ENCODE results near the gene OR5AU1. TPM values are rescaled to one million over a fixed set of nuclear protein-coding genes. Genes with fewer than 3 reads are reported as not detected.
A peak's percentile ranks its signal among the peaks of the same experiment; 100 is the strongest.

The OR5AU1 gene
- total and polyA plus RNA-seq, 12 donors, result not detected

DNA sequence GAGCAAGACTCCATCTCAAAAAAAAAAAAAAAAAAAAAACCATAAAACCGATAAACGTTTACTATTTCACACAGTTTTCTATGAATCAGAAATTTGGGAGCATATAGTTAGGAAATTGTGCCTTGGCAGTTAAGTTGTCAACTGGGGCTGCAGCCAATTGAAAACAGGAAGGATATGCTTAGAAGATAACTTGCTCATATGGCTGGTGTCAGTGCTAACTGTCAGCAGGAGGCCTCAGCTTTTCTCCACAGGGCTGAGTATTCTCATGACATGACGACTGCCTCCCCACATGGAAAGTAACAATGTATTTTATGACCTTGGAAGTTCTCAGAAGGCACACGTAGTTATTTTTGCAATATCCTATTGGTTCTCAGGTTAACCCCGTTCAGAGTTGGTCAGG, 29.6 kb upstream of the OR5AU1 start:
- H3K4me3 ChIP-seq, result no peak overlapping the region
- no peak overlapping the region for H3K27ac ChIP-seq
- ATAC-seq, result peak in 2 of 8 donors; percentile 33 to 55
- intact Hi-C loops (cut with DNase I), result no loop called here
- 32 to 38% methylated on average over 5 of the region's 5 CpGs for WGBS, 2 donors
- no peak for DNase-seq
- peaks cover 0 to 7% (median 0%) of the 10 kb centered on the region in 9 donors for H3K4me1 ChIP-seq
- TF ChIP-seq, protein P1, sequence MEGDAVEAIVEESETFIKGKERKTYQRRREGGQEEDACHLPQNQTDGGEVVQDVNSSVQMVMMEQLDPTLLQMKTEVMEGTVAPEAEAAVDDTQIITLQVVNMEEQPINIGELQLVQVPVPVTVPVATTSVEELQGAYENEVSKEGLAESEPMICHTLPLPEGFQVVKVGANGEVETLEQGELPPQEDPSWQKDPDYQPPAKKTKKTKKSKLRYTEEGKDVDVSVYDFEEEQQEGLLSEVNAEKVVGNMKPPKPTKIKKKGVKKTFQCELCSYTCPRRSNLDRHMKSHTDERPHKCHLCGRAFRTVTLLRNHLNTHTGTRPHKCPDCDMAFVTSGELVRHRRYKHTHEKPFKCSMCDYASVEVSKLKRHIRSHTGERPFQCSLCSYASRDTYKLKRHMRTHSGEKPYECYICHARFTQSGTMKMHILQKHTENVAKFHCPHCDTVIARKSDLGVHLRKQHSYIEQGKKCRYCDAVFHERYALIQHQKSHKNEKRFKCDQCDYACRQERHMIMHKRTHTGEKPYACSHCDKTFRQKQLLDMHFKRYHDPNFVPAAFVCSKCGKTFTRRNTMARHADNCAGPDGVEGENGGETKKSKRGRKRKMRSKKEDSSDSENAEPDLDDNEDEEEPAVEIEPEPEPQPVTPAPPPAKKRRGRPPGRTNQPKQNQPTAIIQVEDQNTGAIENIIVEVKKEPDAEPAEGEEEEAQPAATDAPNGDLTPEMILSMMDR (IDR thresholded peaks at IDR 0.05), result no peak
- peaks cover 0 to 14% (median 2%) of the 10 kb centered on the region in 11 donors for H3K9me3 ChIP-seq
- H3K36me3 ChIP-seq, result no peaks in the 10 kb centered on the region
- no peaks in the 10 kb centered on the region for H3K27me3 ChIP-seq

- TF ChIP-seq, protein P1 (IDR thresholded peaks at IDR 0.05), result no peak
- H3K27me3 ChIP-seq, result no peaks in the 10 kb centered on the region
- H3K36me3 ChIP-seq, result no peaks in the 10 kb centered on the region
- ATAC-seq (peak in 2 of 8 donors; percentile 25 to 76), DNase-seq (no peak)
- H3K4me3 ChIP-seq, result no peak overlapping the region
- WGBS, 2 donors, result 44 to 47% methylated on average over 1 of the region's 1 CpG
- H3K9me3 ChIP-seq, result peaks cover 0 to 17% (median 2%) of the 10 kb centered on the region in 11 donors
- intact Hi-C loops (cut with DNase I), result no loop called here
- H3K4me1 ChIP-seq, result peaks cover 0 to 7% (median 0%) of the 10 kb centered on the region in 9 donors
- H3K27ac ChIP-seq, result no peak overlapping the region
Measured at GRCh38 chr14:21184254-21184653, 28.4 kb upstream of the OR5AU1 start.

DNA sequence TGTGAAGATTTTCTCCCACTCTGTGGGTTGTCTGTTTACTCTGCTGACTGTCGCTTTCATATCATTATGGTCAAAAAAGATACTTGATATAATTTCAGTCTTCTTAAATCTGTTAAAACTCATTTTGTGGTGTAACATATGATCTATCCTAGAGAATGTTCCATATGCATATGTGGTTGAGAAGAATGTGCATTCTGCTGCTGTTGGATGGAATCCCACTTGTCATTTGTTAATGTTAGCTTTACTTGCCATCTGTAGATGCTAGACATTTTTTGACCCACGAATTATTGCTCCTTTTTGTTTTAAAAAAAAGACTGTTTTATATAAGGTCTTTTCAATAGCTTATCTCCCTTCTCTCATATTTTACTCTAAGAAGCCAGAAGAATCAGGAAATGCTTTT, 26.3 kb upstream of the OR5AU1 start:
- H3K27me3 ChIP-seq, result peaks cover 0 to 3% (median 0%) of the 10 kb centered on the region in 7 donors
- H3K36me3 ChIP-seq, result no peaks in the 10 kb centered on the region
- ATAC-seq, result no peak
- intact Hi-C loops (cut with DNase I), result no loop called here
- peaks cover 0 to 7% (median 0%) of the 10 kb centered on the region in 9 donors for H3K4me1 ChIP-seq
- H3K27ac ChIP-seq, result no peak overlapping the region
- TF ChIP-seq, protein P1 (IDR thresholded peaks at IDR 0.05), result no peak
- WGBS, 2 donors, result 59 to 66% methylated on average over 2 of the region's 2 CpGs
- H3K4me3 ChIP-seq, result no peak overlapping the region
- no peak for DNase-seq
- peaks cover 0 to 21% (median 2%) of the 10 kb centered on the region in 11 donors for H3K9me3 ChIP-seq

DNA sequence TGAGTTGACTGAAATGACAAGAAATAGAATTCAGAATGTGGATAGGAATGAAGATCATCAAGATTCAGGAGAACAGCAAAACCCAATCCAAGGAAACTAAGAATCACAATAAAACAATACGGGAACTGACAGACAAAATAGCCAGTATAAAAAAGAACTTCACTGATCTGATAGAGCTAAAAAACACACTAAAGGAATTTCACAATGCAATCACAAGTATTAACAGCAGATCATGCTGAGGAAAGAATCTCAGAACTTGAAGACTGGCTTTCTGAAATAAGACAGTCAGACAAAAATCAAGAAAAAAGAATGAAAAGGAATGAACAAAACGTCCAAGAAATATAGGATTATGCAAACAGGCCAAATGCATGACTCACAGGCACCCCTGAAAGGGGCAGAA, 15.3 kb upstream of the OR5AU1 start:
- no peak for DNase-seq
- no peak overlapping the region for H3K4me3 ChIP-seq

More for the DNA sequence above, 15.3 kb upstream of the OR5AU1 start:
- no peaks in the 10 kb centered on the region for H3K4me1 ChIP-seq
- peaks cover 0 to 16% (median 4%) of the 10 kb centered on the region in 7 donors for H3K27me3 ChIP-seq
- peaks cover 0 to 15% (median 0%) of the 10 kb centered on the region in 11 donors for H3K9me3 ChIP-seq
- H3K36me3 ChIP-seq, result no peaks in the 10 kb centered on the region
- intact Hi-C loops (cut with DNase I), result no loop called here
- 61 to 65% methylated on average over 2 of the region's 2 CpGs for WGBS, 2 donors
- no peak for ATAC-seq
- H3K27ac ChIP-seq, result no peak overlapping the region
- TF ChIP-seq, protein P1 (IDR thresholded peaks at IDR 0.05), result no peak
